Measurements from ENCODE around the gene HPN.
A peak's percentile ranks its signal among the peaks of the same experiment; 100 is the strongest.
"Not testable (repeated sequence)": the region's sequence is repeated elsewhere in the genome, so short reads cannot be mapped to it uniquely, and the experiment has no call there.

The HPN gene

GRCh38 chr19:35088131-35088913, 46.8 kb downstream of the HPN start:
- DNase-seq: peak; percentile 64

GRCh38 chr19:35089554-35089953, 48.0 kb downstream of the HPN start:
- DNase-seq: no peak

- no peak for DNase-seq
Observed at GRCh38 chr19:35090160-35090505, 48.6 kb downstream of the HPN start.

- DNase-seq: peak; percentile 87
Observed at GRCh38 chr19:35090506-35091214, 49.1 kb downstream of the HPN start.

- no peak for DNase-seq
Observed at GRCh38 chr19:35093430-35093829, 51.9 kb downstream of the HPN start.

- no peak for DNase-seq
Observed at GRCh38 chr19:35093941-35094647, 52.6 kb downstream of the HPN start.

- DNase-seq: no peak
Observed at GRCh38 chr19:35094656-35095055, 53.1 kb downstream of the HPN start.

- peak; percentile 70 for DNase-seq
Observed at GRCh38 chr19:35095667-35096368, 54.3 kb downstream of the HPN start.

GRCh38 chr19:35098413-35099049, 57.0 kb downstream of the HPN start:
- peak; percentile 36 for DNase-seq

- DNase-seq: no peak
Observed at GRCh38 chr19:35099155-35099896, 57.8 kb downstream of the HPN start.

- DNase-seq: no peak
Observed at GRCh38 chr19:35099897-35100275, 58.4 kb downstream of the HPN start.

- no peak for DNase-seq
Observed at GRCh38 chr19:35100588-35101533, 59.3 kb downstream of the HPN start.

- DNase-seq: not testable (repeated sequence)
Observed at GRCh38 chr19:35101949-35102348, 60.4 kb downstream of the HPN start.

GRCh38 chr19:35103614-35104013, 62.1 kb downstream of the HPN start:
- DNase-seq: not testable (repeated sequence)

- no peak for DNase-seq
Observed at GRCh38 chr19:35104361-35104760, 62.8 kb downstream of the HPN start.

- no peak for DNase-seq
Observed at GRCh38 chr19:35105047-35105410, 63.5 kb downstream of the HPN start.

GRCh38 chr19:35105411-35106290, 64.1 kb downstream of the HPN start:
- DNase-seq: no peak

- no peak for DNase-seq
Observed at GRCh38 chr19:35106291-35106583, 64.7 kb downstream of the HPN start.

- DNase-seq: no peak
Observed at GRCh38 chr19:35106898-35107541, 65.5 kb downstream of the HPN start.

GRCh38 chr19:35107545-35107944, 66.0 kb downstream of the HPN start:
- peak; percentile 36 for DNase-seq

All from NCI-H69 (cell line).